ENCODE measurements around the gene SENP6.
"Not testable (repeated sequence)": the region's sequence is repeated elsewhere in the genome, so short reads cannot be mapped to it uniquely, and the experiment has no call there.

SENP6 gene

DNA sequence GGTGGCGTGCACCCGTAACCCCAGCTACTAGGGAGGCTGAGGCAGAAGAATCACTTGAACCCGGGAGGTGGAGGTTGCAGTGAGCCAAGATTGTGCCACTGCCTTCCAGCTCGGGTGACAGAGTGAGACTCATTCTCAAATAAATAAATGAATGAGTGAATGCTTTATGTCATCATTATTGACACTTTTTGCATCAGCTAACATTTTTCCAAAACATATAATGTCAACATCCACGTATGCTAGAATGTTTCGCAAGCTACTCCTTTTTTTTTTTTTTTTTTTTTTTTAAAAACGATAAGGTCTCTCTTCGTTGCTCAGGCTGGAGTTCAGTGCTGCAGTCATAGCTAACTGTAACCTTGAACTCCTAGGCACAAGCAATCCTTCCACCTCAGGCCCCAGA lies 72.2 kb downstream of the SENP6 start:
- no peak for DNase-seq

DNA sequence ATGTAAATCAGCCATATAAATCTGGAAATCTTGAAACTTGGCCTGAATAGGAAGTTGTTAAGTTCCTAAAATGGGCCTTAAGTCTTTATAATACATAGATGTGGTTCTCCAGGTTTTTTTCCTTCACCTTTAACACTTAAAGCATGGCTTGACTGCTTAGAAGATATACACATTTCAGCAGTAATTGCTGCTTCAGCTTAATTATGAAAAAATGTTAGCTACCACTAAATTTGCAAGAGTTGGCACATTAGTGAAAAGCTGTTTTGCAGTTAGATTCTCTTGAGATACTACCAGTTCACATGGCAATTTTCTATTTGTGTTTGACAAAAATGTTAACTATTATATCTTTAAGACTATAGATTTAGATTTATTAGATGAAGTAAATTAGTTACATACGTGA lies 74.7 kb downstream of the SENP6 start:
- no peak for DNase-seq

DNA sequence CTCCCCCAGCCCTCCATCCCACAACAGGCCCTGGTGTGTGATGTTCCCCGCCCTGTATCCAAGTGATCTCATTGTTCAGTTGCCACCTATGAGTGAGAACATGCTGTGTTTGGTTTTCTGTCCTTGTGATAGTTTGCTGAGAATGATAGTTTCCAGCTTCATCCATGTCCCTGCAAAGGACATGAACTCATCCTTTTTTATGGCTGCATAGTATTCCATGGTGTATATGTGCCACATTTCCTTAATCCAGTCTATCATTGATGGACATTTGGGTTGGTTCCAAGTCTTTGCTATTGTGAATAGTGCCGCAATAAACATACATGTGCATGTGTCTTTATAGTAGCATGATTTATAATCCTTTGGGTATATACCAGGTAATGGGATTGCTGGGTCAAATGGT lies 80.9 kb downstream of the SENP6 start:
- DNase-seq, result not testable (repeated sequence)

DNA sequence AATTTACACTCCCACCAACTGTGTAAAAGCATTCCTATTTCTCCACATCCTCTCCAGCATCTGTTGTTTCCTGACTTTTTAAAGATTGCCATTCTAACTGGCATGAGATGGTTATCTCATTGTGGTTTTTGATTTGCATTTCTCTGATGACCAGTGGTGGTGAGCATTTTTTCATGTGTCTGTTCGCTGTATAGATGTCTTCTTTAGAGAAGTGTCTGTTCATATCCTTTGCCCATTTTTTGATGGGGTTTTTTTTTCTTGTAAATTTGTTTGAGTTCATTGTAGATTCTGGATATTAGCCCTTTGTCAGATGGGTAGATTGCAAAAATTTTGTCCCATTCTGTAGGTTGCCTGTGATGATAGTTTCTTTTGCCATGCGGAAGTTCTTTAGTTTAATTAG lies 81.3 kb downstream of the SENP6 start:
- DNase-seq, result not testable (repeated sequence)

DNA sequence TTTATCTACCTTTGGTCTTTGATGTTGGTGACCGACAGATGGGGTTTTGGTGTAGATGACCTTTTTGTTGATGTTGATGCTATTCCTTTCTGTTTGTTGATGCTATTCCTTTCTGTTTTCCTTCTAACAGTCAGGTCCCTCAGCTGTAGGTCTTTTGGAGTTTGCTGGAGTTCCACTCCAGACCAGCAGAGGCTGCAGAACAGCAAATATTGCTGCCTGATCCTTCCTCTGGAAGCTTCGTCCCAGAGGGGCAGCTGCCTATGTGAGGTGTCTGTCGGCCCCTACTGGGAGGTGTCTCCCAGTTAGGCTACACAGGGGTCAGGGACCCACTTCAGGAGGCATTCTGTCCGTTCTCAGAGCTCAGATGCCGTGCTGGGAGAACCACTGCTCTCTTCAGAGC lies 85.9 kb downstream of the SENP6 start:
- not testable (repeated sequence) for DNase-seq

DNA sequence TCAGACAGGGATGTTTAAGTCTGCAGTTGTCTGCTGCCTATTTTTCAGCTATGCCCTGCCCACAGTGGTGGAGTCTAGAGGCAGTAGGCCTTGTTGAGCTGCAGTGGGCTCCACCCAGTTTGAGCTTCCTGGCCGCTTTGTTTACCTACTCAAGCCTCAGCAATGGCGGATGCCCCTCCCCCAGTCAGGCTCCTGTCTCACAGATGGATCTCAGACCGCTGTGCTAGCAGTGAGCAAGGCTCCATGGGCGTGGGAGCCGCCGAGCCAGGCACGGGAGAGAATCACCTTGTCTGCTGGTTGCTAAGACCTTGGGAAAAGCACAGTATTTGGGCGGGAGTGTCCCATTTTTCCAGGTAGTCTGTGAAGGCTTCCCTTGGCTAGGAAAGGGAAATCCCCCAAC lies 86.3 kb downstream of the SENP6 start:
- DNase-seq, result not testable (repeated sequence)

DNA sequence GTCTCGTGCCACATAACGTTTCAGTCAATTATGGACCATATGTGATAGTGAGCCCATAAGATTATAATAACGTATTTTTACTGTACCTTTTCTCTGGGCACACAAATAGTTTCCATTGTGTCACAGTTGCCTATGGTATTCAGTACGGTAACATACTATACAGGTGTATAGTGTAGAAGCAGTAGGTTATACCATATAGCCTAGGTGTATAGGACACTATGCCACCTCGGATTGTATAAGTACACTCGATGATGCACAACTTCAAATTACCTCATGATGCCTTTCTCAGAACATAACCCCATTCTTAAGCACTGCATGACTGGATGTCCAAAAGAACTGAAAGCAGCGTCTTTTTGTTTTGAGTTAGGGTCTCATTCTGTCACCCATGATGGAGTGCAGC lies 87.9 kb downstream of the SENP6 start:
- DNase-seq, result no peak

DNA sequence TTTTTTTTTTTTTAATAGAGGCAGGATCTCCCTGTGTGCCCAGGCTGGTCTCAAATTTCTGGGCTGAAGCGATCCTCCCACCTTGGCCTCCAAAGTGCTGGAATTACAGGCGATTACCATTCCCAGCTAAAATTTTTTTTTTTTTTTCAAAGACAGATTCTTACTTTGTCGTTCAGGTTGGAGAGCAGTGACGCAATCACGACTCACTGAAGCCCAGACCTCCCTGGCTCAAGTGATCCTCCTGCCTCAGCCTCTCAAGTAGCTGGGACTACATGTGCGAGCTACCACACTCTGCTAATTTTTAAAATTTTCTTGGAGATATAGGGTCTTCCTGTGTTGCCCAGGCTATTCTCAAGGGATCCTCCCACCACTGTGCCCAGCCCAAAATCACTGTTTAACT lies 89.3 kb downstream of the SENP6 start:
- DNase-seq, result no peak

DNA sequence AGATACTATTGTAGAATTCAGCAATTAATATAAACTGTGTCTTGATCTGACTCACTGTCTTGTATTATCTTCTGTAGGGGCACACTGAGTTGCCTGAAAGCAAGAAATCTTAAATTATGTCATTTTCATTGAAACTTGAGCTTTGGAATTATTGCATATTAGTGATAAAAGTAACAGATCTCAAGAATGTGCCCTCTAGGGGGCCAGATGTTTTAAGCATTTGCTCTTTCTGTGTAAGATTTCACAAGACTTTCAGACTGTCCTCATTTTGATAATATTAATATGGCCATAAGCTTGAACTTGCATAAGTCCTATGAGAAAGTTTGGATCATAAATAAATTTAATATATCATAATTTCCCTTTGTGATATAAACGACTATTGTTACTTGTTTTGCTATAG lies 91.9 kb downstream of the SENP6 start:
- peak; percentile 53 for DNase-seq

DNA sequence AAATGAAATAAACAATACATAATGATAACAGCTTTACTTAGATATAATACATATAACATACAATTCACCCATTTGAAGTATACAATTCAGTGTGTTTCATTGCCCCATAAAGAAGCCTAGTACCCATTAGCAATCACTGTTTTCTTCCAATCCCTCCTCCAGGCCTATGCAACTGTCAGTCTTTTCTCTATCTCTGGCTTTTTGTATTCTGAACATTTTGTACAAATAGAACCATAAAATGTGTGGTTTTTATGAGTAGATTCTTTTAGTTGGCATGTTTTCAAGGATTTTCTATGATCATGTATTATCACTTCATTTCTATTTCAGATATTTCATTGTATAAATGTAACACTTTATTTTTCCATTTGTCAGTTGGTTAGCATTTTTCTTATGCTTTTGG lies 92.7 kb downstream of the SENP6 start:
- DNase-seq, result no peak

DNA sequence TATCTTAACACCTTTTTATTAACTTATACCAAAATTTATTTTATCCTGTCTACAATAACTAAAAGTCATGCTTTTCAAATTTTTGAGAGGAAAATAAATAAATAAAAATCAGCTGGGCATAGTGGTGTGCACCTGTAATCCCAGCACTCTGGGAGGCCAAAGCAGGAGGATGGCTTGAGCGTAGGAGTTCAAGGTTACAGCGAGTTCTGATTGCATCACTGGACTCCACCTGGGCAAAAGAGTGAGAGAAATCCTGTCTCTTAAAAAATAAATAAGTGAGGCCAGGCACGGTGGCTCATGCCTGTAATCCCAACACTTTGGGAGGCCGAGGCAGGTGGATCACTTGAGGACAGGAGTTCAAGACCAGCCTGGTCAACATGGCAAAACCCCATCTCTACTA lies 106.7 kb downstream of the SENP6 start:
- DNase-seq, result not testable (repeated sequence)

DNA sequence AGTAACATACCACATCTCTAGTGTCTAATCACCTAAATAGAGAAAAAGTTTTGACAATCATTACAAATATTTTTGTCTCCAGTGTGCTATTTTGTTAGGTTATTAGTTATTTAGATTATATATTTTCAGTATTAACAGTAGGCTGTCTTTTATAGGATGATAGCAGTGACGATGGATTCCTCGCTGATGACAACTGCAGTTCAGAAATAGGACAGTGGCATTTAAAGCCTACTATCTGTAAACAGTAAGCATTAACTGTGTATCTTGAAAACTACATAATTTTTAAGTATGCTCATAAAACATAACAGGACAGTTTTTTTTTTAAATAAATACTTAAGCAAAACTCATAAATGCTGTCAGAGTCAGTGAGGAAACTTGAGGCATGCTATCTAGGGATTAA lies 109.5 kb downstream of the SENP6 start:
- DNase-seq, result no peak

DNA sequence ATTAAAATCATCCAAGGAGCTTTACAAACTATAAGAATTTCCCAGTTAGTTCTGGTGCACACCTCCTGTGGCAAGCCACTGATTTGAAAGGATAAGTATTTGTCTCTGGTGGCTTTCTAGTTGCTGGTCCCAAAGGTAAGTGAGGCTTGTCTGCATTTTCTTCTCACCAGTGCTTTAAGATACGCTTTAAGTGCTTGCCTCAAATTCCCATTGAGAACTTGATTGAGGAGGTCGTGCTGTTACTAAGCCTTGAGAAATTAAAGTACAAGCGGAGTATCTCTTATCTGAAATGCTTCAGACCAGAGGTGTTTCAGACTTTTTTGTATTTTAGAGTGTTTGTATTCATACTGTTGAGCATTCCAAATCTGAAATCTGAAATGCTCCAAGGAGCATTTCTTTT lies 117.5 kb downstream of the SENP6 start:
- DNase-seq, result no peak

DNA sequence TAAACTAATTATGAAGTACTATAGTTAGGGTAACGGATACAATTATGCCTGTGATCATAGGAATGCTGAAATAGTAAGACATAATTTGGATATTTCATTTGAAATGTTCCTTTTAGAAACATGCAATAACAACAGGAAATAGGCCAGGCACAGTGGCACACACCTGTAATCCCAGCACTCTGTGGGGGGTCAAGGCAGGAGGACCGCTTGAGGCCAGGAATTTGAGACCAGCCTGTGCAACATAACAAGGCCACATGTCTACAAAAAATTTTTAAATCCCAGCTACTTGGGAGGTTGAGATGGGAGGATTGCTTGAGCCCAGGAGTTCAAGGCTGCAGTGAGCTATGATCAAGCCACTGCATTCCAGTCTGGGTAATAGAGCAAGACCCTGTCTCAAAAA lies 121.7 kb downstream of the SENP6 start:
- DNase-seq, result no peak

DNA sequence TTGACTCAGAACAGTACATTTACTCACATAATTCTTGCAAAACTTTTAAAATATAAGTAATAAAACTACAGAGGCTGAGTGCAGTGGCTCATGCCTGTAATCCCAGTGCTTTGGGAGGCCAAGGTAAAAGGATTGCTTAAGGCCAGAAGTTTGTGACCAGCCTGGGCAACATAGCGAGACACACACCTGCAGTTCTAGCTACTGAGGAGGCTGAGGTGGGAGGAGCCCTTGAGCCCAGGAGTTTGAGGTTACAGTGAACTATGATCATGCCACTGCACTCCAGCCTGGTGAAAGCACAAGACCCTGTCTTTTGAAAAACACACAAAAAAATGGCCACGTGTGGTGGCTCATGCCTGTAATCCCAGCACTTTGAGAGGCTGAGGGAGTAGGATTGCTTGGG lies 125.5 kb downstream of the SENP6 start:
- no peak for DNase-seq

DNA sequence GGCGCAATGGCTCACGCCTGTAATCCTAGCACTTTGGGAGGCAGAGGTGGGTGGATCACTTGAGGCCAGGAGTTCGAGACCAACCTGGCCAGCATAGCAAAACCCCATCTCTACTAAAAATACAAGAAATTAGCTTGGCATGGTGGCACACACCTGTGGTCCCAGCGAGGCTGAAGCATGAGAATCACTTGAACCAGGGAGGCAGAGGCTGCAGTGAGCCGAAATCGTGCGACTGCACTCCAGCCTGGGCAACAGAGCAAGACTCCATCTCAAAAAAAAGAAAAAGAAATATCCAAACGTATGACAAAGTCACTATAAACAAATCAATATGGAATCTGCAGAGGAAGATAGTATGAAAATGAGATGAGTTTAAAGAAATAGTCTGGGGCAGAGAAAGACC lies 129.3 kb downstream of the SENP6 start:
- DNase-seq, result not testable (repeated sequence)

DNA sequence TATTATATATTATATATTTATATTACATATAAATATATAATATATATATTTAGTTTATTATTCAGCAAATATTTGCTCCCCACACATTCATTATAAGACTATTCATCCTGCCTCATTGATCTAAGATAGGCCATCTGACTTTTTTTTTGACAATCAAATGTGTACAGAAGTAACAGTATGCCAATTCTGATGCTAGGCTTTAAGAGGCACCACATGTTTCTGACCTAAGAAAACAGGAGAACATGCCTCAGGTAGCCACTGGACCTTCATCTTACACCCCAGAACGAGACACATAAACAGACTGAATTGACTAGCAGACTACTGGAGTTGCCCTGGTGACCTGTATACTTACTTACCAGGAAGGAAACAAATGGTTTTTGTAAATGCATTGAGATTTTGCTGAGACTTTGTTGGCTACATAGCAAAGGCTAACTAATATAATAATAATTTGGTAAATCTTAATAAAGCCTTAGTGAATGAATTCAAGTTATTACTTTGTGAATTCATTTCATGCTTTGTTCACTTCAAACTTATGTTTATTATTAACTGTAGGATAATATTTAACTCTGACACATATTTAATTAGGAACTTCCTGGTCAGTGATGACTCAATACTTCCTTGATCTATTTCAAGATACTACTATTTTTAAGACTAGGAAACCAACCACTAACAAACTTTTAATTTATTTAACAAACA lies 134.0 kb downstream of the SENP6 start:
- peak; percentile 8 for DNase-seq

DNA sequence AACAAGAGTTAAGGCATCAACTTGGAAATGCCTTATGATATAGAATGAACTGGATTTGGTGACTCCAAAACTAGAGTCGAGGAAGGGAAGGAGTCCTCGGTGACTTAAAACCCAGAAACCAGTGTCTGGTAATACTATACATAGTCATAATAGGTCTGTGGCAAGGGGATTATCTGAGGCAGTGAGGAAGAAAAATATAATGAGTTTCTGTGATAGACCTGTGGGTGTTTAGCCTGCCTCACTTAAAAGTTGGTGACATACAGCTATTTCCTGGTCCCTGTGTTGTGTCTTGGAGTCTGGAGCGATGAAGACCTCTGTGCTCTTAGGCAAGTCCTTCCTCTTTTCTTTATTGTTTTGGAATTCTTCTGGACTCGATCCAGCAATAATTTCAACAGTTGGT lies 142.3 kb downstream of the SENP6 start:
- DNase-seq, result no peak

DNA sequence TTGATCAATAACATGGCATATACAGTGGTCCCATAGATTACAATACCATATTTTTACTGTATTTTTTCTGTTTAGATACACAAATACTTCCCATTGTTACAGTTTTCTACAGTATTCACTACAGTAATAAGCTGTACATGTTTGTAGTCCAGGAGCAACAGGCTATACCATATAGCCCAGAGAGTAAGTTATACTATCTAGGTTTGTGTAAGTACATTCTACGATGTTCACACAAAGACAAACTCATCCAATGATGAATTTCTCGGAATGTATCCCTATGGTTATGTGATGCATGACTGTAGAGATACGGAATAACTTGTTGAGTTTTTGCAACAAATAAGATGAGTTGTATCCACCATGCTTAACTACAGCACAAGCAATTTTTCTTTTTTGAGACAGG lies 143.7 kb downstream of the SENP6 start:
- DNase-seq, result no peak

DNA sequence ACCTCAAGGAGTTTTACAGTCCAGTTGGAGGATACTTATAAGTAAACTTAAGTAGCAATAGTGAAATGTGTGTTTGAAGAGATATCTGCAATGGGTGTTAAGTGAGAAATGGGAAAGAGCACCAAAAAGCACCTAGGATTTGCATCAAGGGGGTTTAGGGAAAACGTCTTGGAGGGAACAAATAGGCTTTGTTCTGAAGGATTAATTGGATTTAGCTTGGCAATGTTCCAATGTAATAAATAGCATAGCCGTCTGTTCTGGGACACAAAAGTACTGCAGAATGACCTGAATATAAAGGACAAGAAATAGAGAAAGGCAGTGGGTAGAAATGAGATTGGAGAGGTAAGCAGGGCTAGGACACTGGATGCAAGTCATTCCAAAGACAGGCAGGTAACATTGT lies 144.5 kb downstream of the SENP6 start:
- no peak for DNase-seq

DNA sequence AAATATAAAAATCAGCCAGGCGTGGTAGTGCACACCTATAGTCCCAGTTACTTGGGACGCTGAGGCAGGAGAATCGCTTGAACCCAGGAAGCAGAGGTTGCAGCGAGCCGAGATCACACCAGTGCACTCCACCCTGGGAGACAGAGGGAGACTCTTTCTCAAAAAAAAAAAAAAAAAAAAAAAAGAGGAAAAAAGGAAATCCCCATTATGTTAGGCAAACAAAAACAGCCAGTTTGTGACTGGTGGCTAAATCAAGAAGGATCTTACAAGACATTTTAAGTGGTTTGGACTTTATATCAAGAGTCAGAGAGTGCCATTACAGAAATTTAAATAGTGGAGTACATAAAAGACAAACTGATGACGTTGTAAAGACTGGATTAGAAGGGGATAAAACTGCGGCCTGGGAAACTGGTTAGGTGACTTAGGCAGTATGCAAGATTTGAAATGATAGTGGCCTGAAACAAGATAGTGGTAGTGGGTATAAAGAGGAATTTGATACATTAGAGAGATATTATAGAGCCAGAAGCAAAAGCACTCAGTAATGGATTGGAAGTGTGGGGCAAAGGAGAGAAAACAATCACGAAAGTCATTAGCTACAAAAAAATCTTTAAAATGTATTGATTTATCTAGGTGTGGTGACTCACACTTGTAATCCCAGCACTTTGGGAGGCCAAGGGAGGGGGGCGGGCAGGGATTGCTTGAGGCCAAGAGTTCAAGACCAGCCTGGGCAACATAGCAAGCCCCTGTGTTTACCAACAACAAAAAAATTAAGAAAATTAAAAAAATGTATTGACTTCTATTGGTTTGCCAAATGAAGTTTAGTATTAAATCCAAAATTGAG lies 145.7 kb downstream of the SENP6 start:
- DNase-seq, result no peak

DNA sequence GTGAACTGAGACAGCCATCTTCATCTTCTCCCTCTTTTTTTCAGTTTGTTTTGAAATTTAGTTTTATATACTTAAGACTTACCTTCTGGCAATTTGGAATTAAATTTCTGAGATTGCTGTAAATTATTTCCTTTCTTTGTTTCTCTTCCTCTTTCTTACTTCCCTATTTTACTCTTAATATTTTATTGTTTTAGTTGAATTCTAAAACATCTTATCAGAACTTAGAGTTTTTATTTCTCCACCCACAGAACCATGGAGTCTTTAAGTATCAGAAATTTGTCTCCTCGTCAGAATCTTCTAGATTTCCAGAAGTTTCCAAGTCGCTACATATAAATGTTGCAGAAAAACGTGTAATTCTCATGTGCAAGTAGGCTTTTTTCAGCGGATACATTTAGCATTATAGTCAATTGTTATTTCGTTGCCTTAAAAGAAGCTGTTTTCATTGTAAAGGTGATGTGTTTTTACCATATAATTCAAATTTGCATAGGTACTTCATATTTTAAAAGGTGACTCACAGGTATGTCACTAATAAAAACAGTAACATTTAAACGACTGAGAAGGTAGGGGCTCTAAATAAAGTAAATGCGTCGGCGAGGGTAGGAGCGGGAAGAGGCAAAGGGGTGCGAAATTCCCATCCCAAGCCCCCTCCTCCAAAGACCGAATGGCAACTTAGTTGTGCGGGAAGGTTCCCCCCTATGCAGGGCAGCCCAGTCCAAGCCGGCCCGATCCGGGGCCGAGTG lies 146.5 kb downstream of the SENP6 start:
- DNase-seq, result peak; percentile 24

DNA sequence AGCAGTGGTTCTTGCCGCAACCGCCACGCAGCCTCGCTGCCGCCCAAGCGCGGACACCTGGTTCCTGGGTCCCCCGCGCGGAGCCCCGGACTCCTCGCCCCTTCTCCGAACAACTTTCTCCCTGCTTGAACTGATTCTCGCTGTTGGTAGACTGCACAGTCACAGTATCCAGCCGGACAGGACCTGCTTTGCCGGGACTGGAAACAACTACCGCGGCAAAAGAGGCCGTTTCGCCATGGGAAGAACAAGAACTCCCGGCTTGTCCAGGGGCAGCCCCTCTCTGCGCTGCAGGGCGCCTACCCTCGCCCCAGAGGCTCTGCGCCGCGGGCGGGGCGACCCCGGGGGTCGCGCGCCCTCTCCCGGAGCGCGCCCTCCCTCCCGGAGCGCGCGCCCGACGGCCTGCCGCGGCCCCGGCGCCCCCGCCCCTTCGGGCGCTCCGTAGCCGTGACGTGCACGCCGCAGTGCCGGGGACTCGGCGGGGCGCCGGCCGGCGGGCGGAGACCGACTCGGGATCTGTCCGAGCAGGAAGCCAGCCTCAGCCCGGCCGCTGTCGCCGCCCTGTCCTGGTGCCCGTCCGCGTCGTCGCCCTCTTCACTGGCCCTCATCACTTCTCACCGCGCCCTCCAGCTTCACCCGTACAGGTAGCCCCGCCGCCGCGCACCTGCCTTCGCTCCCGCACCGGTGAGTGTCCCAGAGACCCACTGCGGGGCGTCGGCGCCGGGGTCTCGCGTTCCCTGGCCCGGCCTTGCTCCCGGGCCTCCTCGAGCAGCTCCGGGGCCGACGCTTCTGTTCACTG lies 147.3 kb downstream of the SENP6 start, which contains the start of gene MYO6:
MYO6 (plus strand) TSS at position 497 of the 796 bp plus-strand sequence. CDS start 68,309 bp downstream, outside the sequence.
- DNase-seq, result peak; percentile 50
